H1 (cell line): ENCODE measurements around the gene CXCL5. TPM values are rescaled to one million over a fixed set of nuclear protein-coding genes. Genes with fewer than 3 reads are reported as not detected.

Experiments
- ASH2L ChIP-seq: fragments of 200-600, 300-600 bp; sonication (generic); IDR thresholded peaks from one replicate; pipeline ENCODE4 v1.7.1; 2017; ENCODE audit warnings: low read length
- EZH2 ChIP-seq: fragments of 200-600 bp; sonication (generic); IDR thresholded peaks from 2 replicates; pipeline ENCODE4 v1.7.1; 2012; ENCODE audit warnings: low read depth, mild to moderate bottlenecking, moderate library complexity, low read length, inconsistent platforms; ENCODE audit not compliant: severe bottlenecking
- FOSL1 ChIP-seq: IDR thresholded peaks from 2 replicates; pipeline ENCODE4 v1.6.1; 2011; ENCODE audit warnings: mild to moderate bottlenecking, low read depth, low read length, moderate library complexity; ENCODE audit not compliant: insufficient read depth
- SP1 ChIP-seq: IDR thresholded peaks from 2 replicates; pipeline ENCODE4 v1.6.1; 2011; ENCODE audit warnings: low read depth, low read length
- SRF ChIP-seq: IDR thresholded peaks from 2 replicates; pipeline ENCODE4 v1.6.1; 2011; ENCODE audit warnings: mild to moderate bottlenecking, low read depth, low read length, moderate library complexity
- TEAD4 ChIP-seq: IDR thresholded peaks from 2 replicates; pipeline ENCODE4 v1.6.1; 2012; ENCODE audit warnings: low read depth, low read length, inconsistent platforms, mixed read lengths
- polyA plus RNA-seq, 7 experiments: library from polyadenylated mRNA; depleted of rRNA in 3 of 7; stranded (reverse) in 5 of 7; unstranded in 2 of 7; fragments of >200 nt in 5 of 7; fragments of 200-250 nt in 2 of 7; gene quantifications; 1 replicate in 5 of 7; 2 replicates in 1 of 7; 4 replicates in 1 of 7; pipeline versions ENCODE4 v1.2.1 to v1.2.3, GENCODE V29; 2011 to 2013; ENCODE audit warnings: missing spikeins in 2 of 7, mixed read lengths in 2 of 7
- total RNA-seq: library from RNA; stranded (reverse); fragmentation: NEBNext Ultra II Directional; extraction: Animal tissue kit (Norgen Biotek cat#: 25700); gene quantifications from 2 replicates; pipeline ENCODE4 v1.2.1, GENCODE V29; 2021

CXCL5 gene
- total and polyA plus RNA-seq, 2 of the 8 experiments (the other 6 are each of a cell fraction or from before 2014, with no cell fraction given) = 10.9 to 15.6 TPM

GRCh38 chr4:74033739-74034138 is 35.3 kb upstream of the CXCL5 start (continued):
- no peak for TF ChIP-seq TEAD4
- TF ChIP-seq EZH2 = no peak
- no peak for TF ChIP-seq ASH2L
- no peak for TF ChIP-seq SP1
- TF ChIP-seq SRF = no peak
- no peak for TF ChIP-seq FOSL1
